HepG2 (cell line): ENCODE results near the gene PSD4. TPM values are rescaled to one million over a fixed set of nuclear protein-coding genes. Genes with fewer than 3 reads are reported as not detected.

Experiments
- CEBPB ChIP-seq: IDR thresholded peaks from 2 replicates; pipeline ENCODE4 v1.6.1; 2011; ENCODE audit warnings: low read depth, low read length, improper control_type of control experiment, borderline replicate concordance
- ETV6 ChIP-seq: sonication (generic); formaldehyde crosslinking; conservative IDR thresholded peaks from 2 replicates; pipeline ENCODE4 v1.4.0; 2020; ENCODE audit warnings: missing genetic modification reagents
- GTF2F1 ChIP-seq: fragments of 150-350 bp; IDR thresholded peaks from 2 replicates; pipeline ENCODE4 v1.6.1; 2014; ENCODE audit warnings: low read length
- MEIS2 ChIP-seq: sonication (generic); formaldehyde crosslinking; IDR thresholded peaks from 2 replicates; pipeline ENCODE4 v1.9.0; 2021; ENCODE audit warnings: mild to moderate bottlenecking, missing genetic modification reagents
- NCOA2 ChIP-seq: sonication (generic); formaldehyde crosslinking; IDR thresholded peaks from 2 replicates; pipeline ENCODE4 v1.8.0; 2022; ENCODE audit warnings: inconsistent platforms
- NCOR1 ChIP-seq: fragments of 200-600 bp; sonication (generic); IDR thresholded peaks from 2 replicates; pipeline ENCODE4 v1.7.0; 2017; ENCODE audit warnings: antibody characterized with exemption, low read length, borderline replicate concordance
- NFKBIZ ChIP-seq: IDR thresholded peaks from 2 replicates; pipeline ENCODE4 v1.6.1; 2018; ENCODE audit warnings: missing genetic modification reagents, missing compliant biosample characterization
- NKX3-1 ChIP-seq: sonication (generic); formaldehyde crosslinking; IDR thresholded peaks from 2 replicates; pipeline ENCODE4 v1.5.0; 2020; ENCODE audit warnings: missing genetic modification reagents
- PCBP1 ChIP-seq: fragments of 200-400 bp; formaldehyde crosslinking; IDR thresholded peaks from 2 replicates; pipeline ENCODE4 v1.6.1; 2017; ENCODE audit warnings: mild to moderate bottlenecking, low read depth, low read length, borderline replicate concordance
- RARG ChIP-seq: sonication (generic); formaldehyde crosslinking; IDR thresholded peaks from 2 replicates; pipeline ENCODE4 v1.4.0; 2020; ENCODE audit warnings: low read depth, mild to moderate bottlenecking, missing genetic modification reagents
- RBFOX2 ChIP-seq: fragments of 200-400 bp; formaldehyde crosslinking; IDR thresholded peaks from 2 replicates; pipeline ENCODE4 v1.6.1; 2017; ENCODE audit warnings: low read depth, mild to moderate bottlenecking, low read length
- SNAI1 ChIP-seq: sonication (generic); formaldehyde crosslinking; IDR thresholded peaks from 2 replicates; pipeline ENCODE4 v1.5.0; 2020; ENCODE audit warnings: mild to moderate bottlenecking, missing genetic modification reagents, borderline replicate concordance
- SRSF4 ChIP-seq: fragments of 200-400 bp; formaldehyde crosslinking; IDR thresholded peaks from one replicate; pipeline ENCODE4 v1.6.1; 2018; ENCODE audit warnings: mild to moderate bottlenecking, low read depth, low read length, moderate library complexity; ENCODE audit not compliant: poor library complexity, severe bottlenecking
- ZNF124 ChIP-seq: sonication (generic); formaldehyde crosslinking; IDR thresholded peaks from 2 replicates; pipeline ENCODE4 v1.4.0; 2020; ENCODE audit warnings: missing genetic modification reagents
- ZNF224 ChIP-seq: sonication (generic); formaldehyde crosslinking; IDR thresholded peaks from 2 replicates; pipeline ENCODE4 v1.5.0; 2020; ENCODE audit warnings: mild to moderate bottlenecking, missing genetic modification reagents
- ZNF235 ChIP-seq: sonication (generic); formaldehyde crosslinking; IDR thresholded peaks from 2 replicates; pipeline ENCODE4 v1.8.1; 2023; ENCODE audit warnings: mild to moderate bottlenecking, missing genetic modification reagents, borderline replicate concordance
- ZNF337 ChIP-seq: sonication (generic); formaldehyde crosslinking; IDR thresholded peaks from 2 replicates; pipeline ENCODE4 v1.5.1; 2020; ENCODE audit warnings: missing genetic modification reagents, low read depth, mild to moderate bottlenecking, borderline replicate concordance
- ZNF724P ChIP-seq: sonication (generic); formaldehyde crosslinking; IDR thresholded peaks from 2 replicates; pipeline ENCODE4 v1.8.0; 2022; ENCODE audit warnings: missing genetic modification reagents, borderline replicate concordance
- ZNF737 ChIP-seq: sonication (generic); formaldehyde crosslinking; IDR thresholded peaks from 2 replicates; pipeline ENCODE4 v1.5.0; 2020; ENCODE audit warnings: missing genetic modification reagents, mild to moderate bottlenecking, borderline replicate concordance
- polyA plus RNA-seq, 8 experiments: library from polyadenylated mRNA; depleted of rRNA in 3 of 8; stranded (reverse) in 7 of 8; unstranded in 1 of 8; fragments of >200 nt; fragmentation: Illumina TruSeq in 4 of 8; extraction: Trizol in 4 of 8; gene quantifications; 2 replicates each; pipeline versions ENCODE4 v1.2.1 to v1.2.3, GENCODE V29; 2011 to 2016; ENCODE audit warnings: low read depth in 4 of 8, missing spikeins in 1 of 8, mixed read lengths in 1 of 8; ENCODE audit not compliant: insufficient read depth in 1 of 8
- total RNA-seq, 5 experiments: library from RNA; depleted of rRNA; stranded (reverse); fragments of >200 nt; fragmentation: Illumina TruSeq; extraction: Trizol; gene quantifications; 2 replicates each; pipeline ENCODE4 v1.2.3, GENCODE V29; 2016; ENCODE audit warnings: low read depth in 1 of 5
- TF ChIP-seq, protein P1 (sequence below): IDR thresholded peaks from 2 replicates; pipeline ENCODE4 v1.6.1; 2016; ENCODE audit warnings: low read depth
- TF ChIP-seq, protein P2 (sequence below): sonication (generic); formaldehyde crosslinking; IDR thresholded peaks from 2 replicates; pipeline ENCODE4 v1.4.0; 2020; ENCODE audit warnings: missing genetic modification reagents
- TF ChIP-seq, protein P3 (sequence below): sonication (generic); formaldehyde crosslinking; IDR thresholded peaks from 2 replicates; pipeline ENCODE4 v1.8.1; 2022; ENCODE audit warnings: mild to moderate bottlenecking, missing genetic modification reagents
- TF ChIP-seq, protein P4 (sequence below): sonication (generic); formaldehyde crosslinking; IDR thresholded peaks from 2 replicates; pipeline ENCODE4 v1.8.0; 2022; ENCODE audit warnings: low read depth, missing genetic modification reagents

PSD4 gene
- total and polyA plus RNA-seq, 2 of the 13 experiments (the other 11 are each of a cell fraction or from before 2014, with no cell fraction given) = 5.8 to 9.4 TPM

DNA sequence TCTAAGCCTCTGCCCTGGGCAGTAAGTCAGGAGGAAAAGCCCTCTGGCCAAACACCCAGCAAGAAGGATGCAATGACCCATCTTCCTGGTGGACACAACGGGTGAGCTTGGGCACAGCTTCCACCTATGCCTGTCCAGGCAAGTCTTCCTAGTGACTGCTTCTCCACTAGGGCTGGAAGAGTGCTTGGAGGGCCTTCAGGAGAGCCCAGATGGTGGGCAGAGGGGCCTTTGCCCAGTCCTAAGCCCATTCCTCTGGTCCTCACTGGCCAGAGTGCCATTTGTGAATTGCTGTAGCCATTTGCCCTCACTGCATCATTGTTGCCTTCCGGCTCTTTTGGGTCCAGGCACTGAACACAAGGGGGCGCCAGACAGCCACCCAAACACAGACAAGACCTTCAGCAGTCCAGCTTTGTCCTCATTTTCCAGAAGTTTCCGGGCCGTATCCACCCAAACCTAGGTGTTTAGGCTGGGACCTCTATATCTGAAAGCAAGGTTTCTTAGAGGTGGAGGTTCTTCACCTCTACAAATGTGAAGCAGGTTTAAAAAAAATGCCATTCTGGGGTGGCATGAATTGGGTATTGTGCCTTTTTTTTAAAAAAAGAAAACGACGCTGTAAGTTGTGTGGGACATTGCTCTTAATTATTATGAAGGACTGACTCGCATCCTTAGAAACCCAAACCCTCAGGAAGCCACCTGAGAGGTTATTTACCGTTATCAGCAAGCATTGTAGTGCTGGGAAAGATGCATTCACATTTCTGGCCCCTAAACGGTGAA, 75.4 kb downstream of the PSD4 start (continued):
- TF ChIP-seq, protein P1, sequence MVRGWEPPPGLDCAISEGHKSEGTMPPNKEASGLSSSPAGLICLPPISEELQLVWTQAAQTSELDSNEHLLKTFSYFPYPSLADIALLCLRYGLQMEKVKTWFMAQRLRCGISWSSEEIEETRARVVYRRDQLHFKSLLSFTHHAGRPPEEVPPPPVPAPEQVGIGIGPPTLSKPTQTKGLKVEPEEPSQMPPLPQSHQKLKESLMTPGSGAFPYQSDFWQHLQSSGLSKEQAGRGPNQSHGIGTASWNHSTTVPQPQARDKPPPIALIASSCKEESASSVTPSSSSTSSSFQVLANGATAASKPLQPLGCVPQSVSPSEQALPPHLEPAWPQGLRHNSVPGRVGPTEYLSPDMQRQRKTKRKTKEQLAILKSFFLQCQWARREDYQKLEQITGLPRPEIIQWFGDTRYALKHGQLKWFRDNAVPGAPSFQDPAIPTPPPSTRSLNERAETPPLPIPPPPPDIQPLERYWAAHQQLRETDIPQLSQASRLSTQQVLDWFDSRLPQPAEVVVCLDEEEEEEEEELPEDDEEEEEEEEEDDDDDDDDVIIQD = no peak
- no peak for TF ChIP-seq SRSF4
- TF ChIP-seq SNAI1 (CRISPR knock-in tag) = no peak
- no peak for TF ChIP-seq MEIS2 (CRISPR knock-in tag)
- TF ChIP-seq ZNF737 (CRISPR knock-in tag) = no peak
- peak; percentile 46; the same call in 1 of the 2 replicates for TF ChIP-seq NFKBIZ (CRISPR knock-in tag)
- no peak for TF ChIP-seq ZNF337 (CRISPR knock-in tag)
- TF ChIP-seq CEBPB = no peak
- TF ChIP-seq NCOA2 (CRISPR knock-in tag) = no peak
- no peak for TF ChIP-seq ZNF235 (CRISPR knock-in tag)
- TF ChIP-seq, protein P2, sequence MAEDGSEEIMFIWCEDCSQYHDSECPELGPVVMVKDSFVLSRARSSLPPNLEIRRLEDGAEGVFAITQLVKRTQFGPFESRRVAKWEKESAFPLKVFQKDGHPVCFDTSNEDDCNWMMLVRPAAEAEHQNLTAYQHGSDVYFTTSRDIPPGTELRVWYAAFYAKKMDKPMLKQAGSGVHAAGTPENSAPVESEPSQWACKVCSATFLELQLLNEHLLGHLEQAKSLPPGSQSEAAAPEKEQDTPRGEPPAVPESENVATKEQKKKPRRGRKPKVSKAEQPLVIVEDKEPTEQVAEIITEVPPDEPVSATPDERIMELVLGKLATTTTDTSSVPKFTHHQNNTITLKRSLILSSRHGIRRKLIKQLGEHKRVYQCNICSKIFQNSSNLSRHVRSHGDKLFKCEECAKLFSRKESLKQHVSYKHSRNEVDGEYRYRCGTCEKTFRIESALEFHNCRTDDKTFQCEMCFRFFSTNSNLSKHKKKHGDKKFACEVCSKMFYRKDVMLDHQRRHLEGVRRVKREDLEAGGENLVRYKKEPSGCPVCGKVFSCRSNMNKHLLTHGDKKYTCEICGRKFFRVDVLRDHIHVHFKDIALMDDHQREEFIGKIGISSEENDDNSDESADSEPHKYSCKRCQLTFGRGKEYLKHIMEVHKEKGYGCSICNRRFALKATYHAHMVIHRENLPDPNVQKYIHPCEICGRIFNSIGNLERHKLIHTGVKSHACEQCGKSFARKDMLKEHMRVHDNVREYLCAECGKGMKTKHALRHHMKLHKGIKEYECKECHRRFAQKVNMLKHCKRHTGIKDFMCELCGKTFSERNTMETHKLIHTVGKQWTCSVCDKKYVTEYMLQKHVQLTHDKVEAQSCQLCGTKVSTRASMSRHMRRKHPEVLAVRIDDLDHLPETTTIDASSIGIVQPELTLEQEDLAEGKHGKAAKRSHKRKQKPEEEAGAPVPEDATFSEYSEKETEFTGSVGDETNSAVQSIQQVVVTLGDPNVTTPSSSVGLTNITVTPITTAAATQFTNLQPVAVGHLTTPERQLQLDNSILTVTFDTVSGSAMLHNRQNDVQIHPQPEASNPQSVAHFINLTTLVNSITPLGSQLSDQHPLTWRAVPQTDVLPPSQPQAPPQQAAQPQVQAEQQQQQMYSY (CRISPR knock-in tag) = no peak
- TF ChIP-seq, protein P3, sequence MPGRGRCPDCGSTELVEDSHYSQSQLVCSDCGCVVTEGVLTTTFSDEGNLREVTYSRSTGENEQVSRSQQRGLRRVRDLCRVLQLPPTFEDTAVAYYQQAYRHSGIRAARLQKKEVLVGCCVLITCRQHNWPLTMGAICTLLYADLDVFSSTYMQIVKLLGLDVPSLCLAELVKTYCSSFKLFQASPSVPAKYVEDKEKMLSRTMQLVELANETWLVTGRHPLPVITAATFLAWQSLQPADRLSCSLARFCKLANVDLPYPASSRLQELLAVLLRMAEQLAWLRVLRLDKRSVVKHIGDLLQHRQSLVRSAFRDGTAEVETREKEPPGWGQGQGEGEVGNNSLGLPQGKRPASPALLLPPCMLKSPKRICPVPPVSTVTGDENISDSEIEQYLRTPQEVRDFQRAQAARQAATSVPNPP = no peak
- TF ChIP-seq, protein P4, sequence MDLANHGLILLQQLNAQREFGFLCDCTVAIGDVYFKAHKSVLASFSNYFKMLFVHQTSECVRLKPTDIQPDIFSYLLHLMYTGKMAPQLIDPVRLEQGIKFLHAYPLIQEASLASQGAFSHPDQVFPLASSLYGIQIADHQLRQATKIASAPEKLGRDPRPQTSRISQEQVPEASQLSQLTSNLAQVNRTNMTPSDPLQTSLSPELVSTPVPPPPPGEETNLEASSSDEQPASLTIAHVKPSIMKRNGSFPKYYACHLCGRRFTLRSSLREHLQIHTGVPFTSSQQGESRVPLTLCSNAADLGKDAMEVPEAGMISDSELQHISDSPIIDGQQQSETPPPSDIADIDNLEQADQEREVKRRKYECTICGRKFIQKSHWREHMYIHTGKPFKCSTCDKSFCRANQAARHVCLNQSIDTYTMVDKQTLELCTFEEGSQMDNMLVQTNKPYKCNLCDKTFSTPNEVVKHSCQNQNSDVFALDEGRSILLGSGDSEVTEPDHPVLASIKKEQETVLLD = no peak
- no peak for TF ChIP-seq RBFOX2
- no peak for TF ChIP-seq RARG (CRISPR knock-in tag)
- TF ChIP-seq NKX3-1 (CRISPR knock-in tag) = no peak
- TF ChIP-seq PCBP1 = no peak
- no peak for TF ChIP-seq GTF2F1
- TF ChIP-seq ZNF224 = no peak
- no peak for TF ChIP-seq ETV6
- TF ChIP-seq NCOR1 = no peak
- no peak for TF ChIP-seq ZNF124 (CRISPR knock-in tag)
- peak; percentile 77; the same call in 1 of the 2 replicates for TF ChIP-seq ZNF724P (CRISPR knock-in tag)
